ENCODE measurements around the gene AAMP. TPM values are rescaled to one million over a fixed set of nuclear protein-coding genes. Genes with fewer than 3 reads are reported as not detected.

AAMP gene
- total and polyA plus RNA-seq, 4 donors, result 63.6 to 116 (median 74.6) TPM

GRCh38 chr2:218228366-218229090, 41.4 kb downstream of the AAMP start (continued):
- TF ChIP-seq, protein P1, sequence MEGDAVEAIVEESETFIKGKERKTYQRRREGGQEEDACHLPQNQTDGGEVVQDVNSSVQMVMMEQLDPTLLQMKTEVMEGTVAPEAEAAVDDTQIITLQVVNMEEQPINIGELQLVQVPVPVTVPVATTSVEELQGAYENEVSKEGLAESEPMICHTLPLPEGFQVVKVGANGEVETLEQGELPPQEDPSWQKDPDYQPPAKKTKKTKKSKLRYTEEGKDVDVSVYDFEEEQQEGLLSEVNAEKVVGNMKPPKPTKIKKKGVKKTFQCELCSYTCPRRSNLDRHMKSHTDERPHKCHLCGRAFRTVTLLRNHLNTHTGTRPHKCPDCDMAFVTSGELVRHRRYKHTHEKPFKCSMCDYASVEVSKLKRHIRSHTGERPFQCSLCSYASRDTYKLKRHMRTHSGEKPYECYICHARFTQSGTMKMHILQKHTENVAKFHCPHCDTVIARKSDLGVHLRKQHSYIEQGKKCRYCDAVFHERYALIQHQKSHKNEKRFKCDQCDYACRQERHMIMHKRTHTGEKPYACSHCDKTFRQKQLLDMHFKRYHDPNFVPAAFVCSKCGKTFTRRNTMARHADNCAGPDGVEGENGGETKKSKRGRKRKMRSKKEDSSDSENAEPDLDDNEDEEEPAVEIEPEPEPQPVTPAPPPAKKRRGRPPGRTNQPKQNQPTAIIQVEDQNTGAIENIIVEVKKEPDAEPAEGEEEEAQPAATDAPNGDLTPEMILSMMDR (IDR thresholded peaks at IDR 0.05; ENCODE audit: low read depth, low read length, missing input control), result no peak
- TF ChIP-seq YY1 (IDR thresholded peaks at IDR 0.05), result no peak
- no peak for TF ChIP-seq TAF1 (conservative IDR thresholded peaks at IDR 0.05)

DNA sequence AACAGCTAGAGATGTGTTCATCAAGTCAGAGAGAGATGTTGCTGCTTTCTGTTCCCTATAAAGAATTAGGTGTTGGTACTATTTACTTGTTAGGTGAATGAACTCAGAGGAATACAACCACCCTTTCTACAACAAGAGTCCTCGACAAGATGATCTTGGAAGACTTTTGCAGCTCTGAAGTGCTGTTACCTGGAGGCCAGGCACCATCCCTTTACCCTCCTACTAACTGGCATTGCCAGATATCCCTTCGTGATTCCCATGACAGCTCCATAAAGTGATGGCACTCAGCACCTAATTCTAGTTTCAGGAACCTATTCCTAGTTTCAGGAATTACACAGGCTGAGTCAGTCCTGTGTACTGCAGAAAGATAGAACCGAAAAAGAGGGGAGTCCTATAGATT, 43.0 kb downstream of the AAMP start:
- Histone ChIP-seq H3K9ac (ENCODE audit: low read depth in 1 of 2, low read length in 2 of 2) (no peak overlapping the region), H3K27ac (ENCODE audit: low read depth in 1 of 2, low read length in 2 of 2) (no peak overlapping the region), H3K4me3 (ENCODE audit: low read depth in 1 of 3, low read length in 3 of 3) (no peak overlapping the region), H3K9me3 (ENCODE audit: control insufficient read depth in 4 of 4, low read length in 3 of 4) (no peaks in the 10 kb centered on the region), H3K4me1 (ENCODE audit: control insufficient read depth in 4 of 4, insufficient read depth in 4 of 4, low read length in 3 of 4) (peaks cover 0 to 5% (median 1%) of the 10 kb centered on the region in 4 donors), H3K27me3 (ENCODE audit: control insufficient read depth in 4 of 4, insufficient read depth in 4 of 4, low read length in 3 of 4) (no peaks in the 10 kb centered on the region), H3K36me3 (ENCODE audit: control insufficient read depth in 4 of 4, insufficient read depth in 3 of 4, low read depth in 1 of 4, low read length in 3 of 4) (peaks cover 3 to 21% (median 16%) of the 10 kb centered on the region in 4 donors)
- 89% methylated on average over 3 of the region's 3 CpGs for WGBS
- DNase-seq (ENCODE audit: low spot score), result no peak
- TF ChIP-seq HNF4G (IDR thresholded peaks at IDR 0.05), result no peak
- no peak for TF ChIP-seq NR2F2 (IDR thresholded peaks at IDR 0.05)
- no peak for TF ChIP-seq SP1 (IDR thresholded peaks at IDR 0.05)
- no peak for TF ChIP-seq RXRA (IDR thresholded peaks at IDR 0.05)
- TF ChIP-seq, protein P1 (IDR thresholded peaks at IDR 0.05; ENCODE audit: low read depth, low read length, missing input control), result no peak
- TF ChIP-seq ZBTB33 (IDR thresholded peaks at IDR 0.05), result no peak
- TF ChIP-seq HNF4A (conservative IDR thresholded peaks at IDR 0.05), result no peak
- TF ChIP-seq FOXA2 (IDR thresholded peaks at IDR 0.05), result no peak
- no peak for TF ChIP-seq TAF1 (conservative IDR thresholded peaks at IDR 0.05)

DNA sequence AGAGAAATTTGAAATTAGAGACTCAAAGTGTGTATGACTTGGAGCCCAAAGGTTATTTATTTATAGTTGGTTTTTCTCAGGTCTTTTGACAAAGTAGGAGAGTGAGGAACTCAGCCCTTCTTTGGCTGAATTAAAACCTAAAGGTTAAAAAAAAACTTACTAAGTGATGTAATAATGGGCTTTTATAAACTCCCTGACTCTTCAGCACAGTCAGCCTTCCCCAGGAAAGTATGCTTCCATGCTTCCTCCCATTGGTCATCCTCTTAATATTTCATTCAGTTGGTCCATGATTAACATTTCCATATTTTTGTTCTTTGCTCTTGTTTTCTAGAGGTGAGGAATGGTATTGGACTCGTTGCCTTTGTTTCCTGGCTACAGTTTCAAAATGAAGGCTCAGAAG, 45.8 kb downstream of the AAMP start:
- no peak overlapping the region for H3K27ac ChIP-seq (ENCODE audit: low read depth in 1 of 2, low read length in 2 of 2)
- peaks cover 0 to 12% (median 3%) of the 10 kb centered on the region in 4 donors for H3K4me1 ChIP-seq (ENCODE audit: control insufficient read depth in 4 of 4, insufficient read depth in 4 of 4, low read length in 3 of 4)

More for the DNA sequence above, 45.8 kb downstream of the AAMP start:
- Histone ChIP-seq H3K9me3 (ENCODE audit: control insufficient read depth in 4 of 4, low read length in 3 of 4) (no peaks in the 10 kb centered on the region), H3K36me3 (ENCODE audit: control insufficient read depth in 4 of 4, insufficient read depth in 3 of 4, low read depth in 1 of 4, low read length in 3 of 4) (peaks cover 0 to 6% (median 6%) of the 10 kb centered on the region in 4 donors), H3K4me3 (ENCODE audit: low read depth in 1 of 3, low read length in 3 of 3) (no peak overlapping the region), H3K9ac (ENCODE audit: low read depth in 1 of 2, low read length in 2 of 2) (no peak overlapping the region), H3K27me3 (ENCODE audit: control insufficient read depth in 4 of 4, insufficient read depth in 4 of 4, low read length in 3 of 4) (no peaks in the 10 kb centered on the region)
- WGBS, result 82% methylated on average over 1 of the region's 1 CpG
- TF ChIP-seq RXRA (IDR thresholded peaks at IDR 0.05) (no peak), NR2F2 (IDR thresholded peaks at IDR 0.05) (no peak), GABPA (IDR thresholded peaks at IDR 0.05 in 1 of 2, conservative IDR thresholded peaks at IDR 0.05 in 1 of 2) (no peak), MAX (IDR thresholded peaks at IDR 0.05) (no peak), FOXA1 (IDR thresholded peaks at IDR 0.05) (no peak), JUND (IDR thresholded peaks at IDR 0.05) (no peak), YY1 (IDR thresholded peaks at IDR 0.05) (no peak), FOXA2 (IDR thresholded peaks at IDR 0.05) (no peak), EGR1 (IDR thresholded peaks at IDR 0.05; ENCODE audit: low read depth in 2 of 2) (no peak), HNF4G (IDR thresholded peaks at IDR 0.05) (no peak), SP1 (IDR thresholded peaks at IDR 0.05) (no peak), RAD21 (IDR thresholded peaks at IDR 0.05) (no peak)
- TF ChIP-seq, protein P2, sequence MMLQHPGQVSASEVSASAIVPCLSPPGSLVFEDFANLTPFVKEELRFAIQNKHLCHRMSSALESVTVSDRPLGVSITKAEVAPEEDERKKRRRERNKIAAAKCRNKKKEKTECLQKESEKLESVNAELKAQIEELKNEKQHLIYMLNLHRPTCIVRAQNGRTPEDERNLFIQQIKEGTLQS (IDR thresholded peaks at IDR 0.05), result no peak
- TF ChIP-seq, protein P1 (IDR thresholded peaks at IDR 0.05; ENCODE audit: low read depth, low read length, missing input control), result no peak
- DNase-seq (ENCODE audit: low spot score), result no peak
